GM19324 (cell line): ENCODE data around the gene ZNF683.

Experiments used
- ATAC-seq: cut with Tn5 transposase; IDR thresholded peaks from one replicate; pipeline ENCODE4 v1.9.1; 2021; ENCODE audit warnings: mild to moderate bottlenecking, moderate library complexity; ENCODE audit not compliant: unreplicated experiment, low FRiP score

ZNF683 gene

GRCh38 chr1:26359981-26360806 lies 12.4 kb downstream of the ZNF683 start:
- no peak for ATAC-seq

- no peak for ATAC-seq
Observed at GRCh38 chr1:26358411-26359384, 13.9 kb downstream of the ZNF683 start.

- no peak for ATAC-seq
Observed at GRCh38 chr1:26357121-26357602, 15.4 kb downstream of the ZNF683 start.

- ATAC-seq = no peak
Observed at GRCh38 chr1:26356106-26356505, 16.4 kb downstream of the ZNF683 start.

DNA sequence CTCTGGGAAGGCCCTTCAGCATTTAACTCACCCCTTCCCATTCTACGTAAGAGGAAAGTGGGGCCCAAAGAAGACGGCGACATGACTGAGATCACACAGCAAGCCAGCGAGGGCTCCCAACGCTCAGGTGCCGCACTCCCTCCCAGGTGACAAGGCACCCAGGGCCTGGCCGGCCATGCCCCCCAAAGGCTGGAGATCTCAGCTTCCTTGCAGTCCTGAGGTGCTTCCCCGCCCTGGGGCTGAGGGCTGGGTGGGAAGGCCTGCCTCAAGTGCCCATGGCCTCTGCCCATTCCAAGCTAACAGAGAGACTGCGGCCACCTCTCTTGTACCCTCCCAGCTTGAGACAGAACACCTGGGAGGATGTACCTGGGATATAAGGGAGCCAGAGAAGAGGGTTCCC lies 17.6 kb downstream of the ZNF683 start:
- no peak for ATAC-seq

GRCh38 chr1:26353976-26354820 lies 18.4 kb downstream of the ZNF683 start, which contains the start of gene CRYBG2:
CRYBG2 (minus strand) TSS chr1:26354130; CDS start chr1:26346657, 7,473 bp downstream.
- no peak for ATAC-seq

GRCh38 chr1:26353210-26353859 lies 19.2 kb downstream of the ZNF683 start:
- ATAC-seq = no peak

GRCh38 chr1:26352338-26352679 lies 20.2 kb downstream of the ZNF683 start:
- no peak for ATAC-seq

DNA sequence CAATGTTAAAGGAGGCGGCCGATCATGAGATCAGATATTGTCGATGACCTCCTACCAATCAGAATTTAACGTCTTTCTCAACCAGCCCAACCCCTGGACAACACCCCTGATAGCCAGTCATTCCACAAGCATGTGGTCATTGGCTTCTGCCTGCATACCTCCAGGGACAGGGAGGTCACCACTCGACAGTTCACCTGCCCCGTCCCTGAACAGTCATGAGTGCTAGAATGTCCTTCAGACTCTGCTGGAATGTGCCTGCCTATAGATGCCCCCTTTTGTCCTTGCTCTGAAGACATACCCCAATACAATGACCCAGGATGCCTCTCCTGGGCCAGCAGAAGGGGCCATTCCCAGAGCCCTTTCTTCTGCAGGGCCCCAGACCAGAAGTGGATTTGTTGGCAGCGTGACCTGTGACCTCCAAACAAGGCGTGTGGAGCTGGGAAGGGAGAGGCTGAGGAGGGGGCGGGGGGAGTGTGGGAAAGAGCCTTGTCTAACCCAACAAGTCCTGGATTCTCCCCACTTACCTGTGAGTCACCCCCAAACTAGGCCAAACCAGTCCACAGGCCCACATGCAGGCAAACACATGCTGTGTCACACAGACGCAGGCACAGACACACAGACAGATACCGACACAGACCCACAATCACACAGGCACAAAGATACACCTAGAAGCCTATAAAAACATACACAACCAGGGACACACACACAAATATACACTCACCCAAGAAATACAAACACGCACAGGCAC lies 20.8 kb downstream of the ZNF683 start:
- ATAC-seq = no peak

DNA sequence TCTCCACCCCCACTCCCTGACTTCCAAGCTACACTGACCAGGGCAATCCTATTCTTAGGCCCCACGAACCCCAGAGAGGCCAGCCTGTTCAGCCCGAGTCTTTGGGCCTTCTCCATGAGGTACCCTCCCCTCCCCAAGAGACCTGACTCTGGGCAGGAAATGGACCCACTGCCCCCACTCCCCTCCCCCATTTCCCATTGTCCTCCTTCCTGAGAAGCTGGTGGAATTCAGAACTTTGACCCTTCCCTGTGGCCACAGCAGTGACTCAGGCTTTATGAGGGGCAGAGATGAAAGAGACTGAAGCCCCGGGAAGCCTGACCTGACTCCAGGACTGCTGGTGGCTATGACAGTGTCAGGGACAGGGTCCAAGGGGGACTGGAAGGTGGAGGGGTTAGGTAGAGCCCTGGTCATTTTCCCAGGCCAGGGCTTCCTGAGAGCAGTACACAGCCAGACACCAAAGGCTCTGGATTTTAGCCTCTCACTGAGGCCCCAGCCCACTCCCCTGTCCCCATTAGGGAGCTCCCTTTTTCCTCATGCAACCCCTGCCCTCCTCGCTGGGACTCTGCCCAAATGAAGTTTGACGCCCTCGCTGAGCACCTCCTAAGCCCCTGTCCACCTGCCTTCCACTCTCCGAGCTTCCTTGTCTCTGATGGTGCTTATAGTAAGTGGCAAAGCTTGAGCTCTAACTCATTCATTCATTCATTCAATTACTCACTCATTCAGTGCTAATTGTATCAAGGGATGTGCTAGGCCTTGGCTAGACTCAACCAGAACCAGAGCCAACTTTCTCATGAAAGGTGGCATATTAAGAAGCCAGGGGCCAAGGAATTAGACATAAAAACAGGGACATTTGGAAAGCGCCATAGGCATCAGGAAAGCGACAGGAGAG lies 21.6 kb downstream of the ZNF683 start:
- ATAC-seq = no peak

DNA sequence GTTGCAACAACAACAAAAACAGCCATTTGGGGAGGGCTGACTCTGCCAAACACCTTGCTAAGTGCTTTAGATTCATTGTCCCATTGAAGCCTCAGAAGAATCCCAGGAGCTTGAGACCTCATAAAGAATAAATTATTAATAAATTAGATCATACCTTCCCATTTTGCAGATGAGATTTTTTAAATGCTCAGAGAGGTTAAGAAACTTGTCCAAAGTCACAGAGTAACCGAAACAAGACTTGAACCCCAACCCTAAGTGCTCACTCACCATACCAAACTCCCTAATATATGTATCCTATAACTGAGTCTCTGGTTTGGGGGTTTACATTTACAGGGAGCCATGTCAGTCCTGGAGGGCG lies 22.2 kb downstream of the ZNF683 start:
- ATAC-seq = no peak

DNA sequence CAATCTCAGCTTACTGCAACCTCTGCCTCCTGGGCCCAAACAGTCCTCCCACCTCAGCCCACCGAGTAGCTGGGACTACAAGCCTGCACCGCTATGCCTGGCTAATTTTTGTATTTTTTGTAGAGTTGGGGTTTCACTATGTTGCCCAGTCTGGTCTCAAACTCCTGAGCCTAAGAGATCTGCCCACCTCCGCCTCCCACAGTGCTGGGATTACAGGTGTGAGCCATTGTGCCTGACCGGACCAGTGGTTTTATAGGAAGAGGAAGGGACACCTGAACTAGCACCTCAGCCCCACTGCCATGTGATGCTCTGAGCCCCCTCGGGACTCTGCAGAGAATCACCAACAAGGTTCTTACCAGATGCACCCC lies 22.7 kb downstream of the ZNF683 start:
- ATAC-seq = no peak

DNA sequence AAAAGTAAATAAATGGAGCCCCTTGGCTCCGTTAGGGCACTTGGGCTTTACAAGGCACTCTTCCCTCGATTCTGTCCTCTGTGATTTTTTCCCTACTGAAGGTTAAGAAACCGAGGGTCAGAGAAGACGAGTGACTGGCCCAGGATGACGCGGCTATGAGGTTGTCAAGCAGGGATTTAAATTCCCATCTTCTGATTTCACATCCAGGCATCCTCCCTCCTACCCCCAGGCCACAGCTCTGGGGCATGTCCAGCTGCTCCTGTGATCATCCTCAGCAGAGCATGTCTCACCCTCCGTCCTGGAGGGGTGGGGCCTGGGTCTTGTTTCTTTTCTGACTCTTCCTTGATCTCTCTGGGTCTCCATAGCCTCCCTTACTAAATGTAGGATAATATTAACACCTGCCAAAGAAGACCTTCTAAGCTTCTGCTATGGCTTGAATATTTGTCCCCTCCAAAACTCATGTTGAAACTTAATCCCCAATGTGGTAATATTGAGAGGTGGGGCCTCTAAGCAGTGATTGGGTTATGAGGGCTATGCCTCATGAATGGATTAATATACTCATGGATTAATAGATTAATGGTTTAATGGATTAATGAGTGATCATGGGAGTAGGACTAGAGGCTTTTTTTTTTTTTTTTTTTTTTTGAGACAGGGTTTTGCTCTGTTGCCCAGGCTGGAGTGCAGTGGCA lies 23.2 kb downstream of the ZNF683 start:
- ATAC-seq = no peak

- no peak for ATAC-seq
Observed at GRCh38 chr1:26346274-26347033, 26.1 kb downstream of the ZNF683 start.

- no peak for ATAC-seq
Observed at GRCh38 chr1:26345718-26346117, 26.8 kb downstream of the ZNF683 start.

- no peak for ATAC-seq
Observed at GRCh38 chr1:26344147-26344920, 28.2 kb downstream of the ZNF683 start.
